Stromal cell of bone marrow (primary cell): Measurements from ENCODE around the gene GPR68.
"Not testable (repeated sequence)": the region's sequence is repeated elsewhere in the genome, so short reads cannot be mapped to it uniquely, and the experiment has no call there.

Experiments
- DNase-seq: peaks from one replicate; pipeline ENCODE4 v3.0.0-alpha.2; 2012; ENCODE audit warnings: low read depth

GPR68 gene

GRCh38 chr14:91187271-91187670 lies 57.2 kb downstream of the GPR68 start:
- no peak for DNase-seq

GRCh38 chr14:91186515-91187066 lies 57.9 kb downstream of the GPR68 start:
- peak; percentile 49 for DNase-seq

DNA sequence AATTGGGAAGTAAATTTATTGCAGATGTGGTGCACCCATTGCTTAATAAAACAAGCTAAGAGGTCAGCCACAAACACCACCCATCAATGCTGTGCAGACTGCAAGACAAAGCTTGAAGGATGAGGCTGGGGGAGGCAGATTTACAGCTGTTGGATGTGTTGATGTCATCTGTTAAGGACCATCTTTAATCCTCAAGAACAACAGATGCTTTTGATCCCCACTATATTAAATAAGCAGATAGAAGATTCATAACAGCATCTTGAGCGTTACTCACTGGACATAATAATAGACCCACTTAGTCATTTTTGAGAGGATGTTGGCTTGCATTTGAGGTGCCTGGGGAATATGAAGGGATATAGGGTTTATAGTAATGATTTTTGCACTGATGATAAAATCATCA lies 58.8 kb downstream of the GPR68 start:
- DNase-seq = peak; percentile 58

DNA sequence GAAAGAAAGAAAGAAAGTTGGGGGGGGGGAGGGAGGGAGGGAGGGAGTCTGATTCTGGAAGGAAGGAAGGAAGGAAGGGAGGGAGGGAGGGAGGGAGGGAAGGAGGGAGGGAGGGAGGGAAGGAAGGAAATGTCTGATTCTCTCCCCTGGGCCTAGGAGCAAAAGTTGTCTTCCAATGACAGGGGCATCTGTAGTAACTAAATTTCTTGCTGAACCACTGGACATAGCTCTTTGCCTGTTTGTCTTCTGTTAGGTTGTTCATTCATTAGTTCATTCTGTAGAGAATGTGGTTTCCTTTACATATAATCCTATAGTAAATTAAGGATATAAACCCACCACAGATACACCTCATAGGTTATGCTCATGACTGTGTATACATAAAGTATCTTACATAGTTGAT lies 59.9 kb downstream of the GPR68 start:
- no peak for DNase-seq

GRCh38 chr14:91182753-91183152 lies 61.8 kb downstream of the GPR68 start:
- DNase-seq = not testable (repeated sequence)
